SU-DHL-6 (cell line): ENCODE measurements around the gene FANCC.

Experiments
- EZH2phosphoT487 ChIP-seq: fragments of 200-600 bp; sonication (generic), shearing (Covaris generic); conservative IDR thresholded peaks from 2 replicates; pipeline ENCODE4 v1.6.1; 2018; ENCODE audit warnings: mild to moderate bottlenecking, antibody characterized with exemption, low read length, moderate library complexity, mixed read lengths
- TF ChIP-seq, protein P1 (sequence below): fragments of 200-600 bp; sonication (generic); IDR thresholded peaks from one replicate; pipeline ENCODE4 v1.5.1; 2017; ENCODE audit warnings: antibody characterized with exemption, mild to moderate bottlenecking, low read length, moderate library complexity; ENCODE audit not compliant: insufficient read depth, poor library complexity, severe bottlenecking

GRCh38 chr9:95132366-95133324, 184.9 kb downstream of the FANCC start:
- TF ChIP-seq, protein P1, sequence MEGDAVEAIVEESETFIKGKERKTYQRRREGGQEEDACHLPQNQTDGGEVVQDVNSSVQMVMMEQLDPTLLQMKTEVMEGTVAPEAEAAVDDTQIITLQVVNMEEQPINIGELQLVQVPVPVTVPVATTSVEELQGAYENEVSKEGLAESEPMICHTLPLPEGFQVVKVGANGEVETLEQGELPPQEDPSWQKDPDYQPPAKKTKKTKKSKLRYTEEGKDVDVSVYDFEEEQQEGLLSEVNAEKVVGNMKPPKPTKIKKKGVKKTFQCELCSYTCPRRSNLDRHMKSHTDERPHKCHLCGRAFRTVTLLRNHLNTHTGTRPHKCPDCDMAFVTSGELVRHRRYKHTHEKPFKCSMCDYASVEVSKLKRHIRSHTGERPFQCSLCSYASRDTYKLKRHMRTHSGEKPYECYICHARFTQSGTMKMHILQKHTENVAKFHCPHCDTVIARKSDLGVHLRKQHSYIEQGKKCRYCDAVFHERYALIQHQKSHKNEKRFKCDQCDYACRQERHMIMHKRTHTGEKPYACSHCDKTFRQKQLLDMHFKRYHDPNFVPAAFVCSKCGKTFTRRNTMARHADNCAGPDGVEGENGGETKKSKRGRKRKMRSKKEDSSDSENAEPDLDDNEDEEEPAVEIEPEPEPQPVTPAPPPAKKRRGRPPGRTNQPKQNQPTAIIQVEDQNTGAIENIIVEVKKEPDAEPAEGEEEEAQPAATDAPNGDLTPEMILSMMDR, result no peak
- TF ChIP-seq EZH2phosphoT487, result no peak
